Middle frontal gyrus (tissue), 1 donor: Measurements from ENCODE around the gene CD3D.
"Not testable (repeated sequence)": the region's sequence is repeated elsewhere in the genome, so short reads cannot be mapped to it uniquely, and the experiment has no call there.

ENCODE experiments used
- DNase-seq: peaks from one replicate; pipeline ENCODE4 v3.0.0-alpha.2; 2015; ENCODE audit warnings: low spot score; ENCODE audit errors: extremely low spot score

CD3D gene

DNA sequence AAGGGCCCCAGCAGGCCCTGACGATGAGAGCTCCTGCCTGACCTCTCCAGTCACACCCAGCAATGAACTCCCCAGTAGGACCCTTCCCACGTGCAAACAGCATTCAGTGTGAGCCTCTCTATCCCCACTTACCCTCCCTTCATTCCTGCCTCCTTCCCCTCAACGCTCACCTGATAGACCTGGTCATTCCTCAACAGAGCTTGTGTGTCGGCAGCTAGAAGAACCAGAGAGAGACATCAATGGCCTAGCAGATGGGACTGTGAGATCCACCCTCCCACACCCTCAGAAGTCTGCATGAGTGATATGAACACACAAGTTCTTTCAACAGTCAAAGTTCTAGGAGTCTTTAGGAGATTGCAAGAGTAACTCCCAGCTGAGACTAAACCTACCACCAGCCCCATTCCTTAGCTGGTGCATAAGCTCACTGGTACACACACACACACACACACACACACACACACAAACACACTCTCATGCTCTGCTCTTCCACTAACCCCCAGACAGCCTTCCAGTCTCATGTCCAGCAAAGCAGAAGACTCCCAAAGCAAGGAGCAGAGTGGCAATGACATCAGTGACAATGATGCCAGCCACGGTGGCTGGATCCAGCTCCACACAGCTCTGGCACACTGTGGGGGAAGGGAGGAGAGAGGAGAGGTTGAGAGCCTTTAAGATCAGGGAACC lies 3.1 kb downstream of the CD3D start:
- DNase-seq = no peak

GRCh38 chr11:118338637-118339061 lies 3.9 kb downstream of the CD3D start:
- no peak for DNase-seq

DNA sequence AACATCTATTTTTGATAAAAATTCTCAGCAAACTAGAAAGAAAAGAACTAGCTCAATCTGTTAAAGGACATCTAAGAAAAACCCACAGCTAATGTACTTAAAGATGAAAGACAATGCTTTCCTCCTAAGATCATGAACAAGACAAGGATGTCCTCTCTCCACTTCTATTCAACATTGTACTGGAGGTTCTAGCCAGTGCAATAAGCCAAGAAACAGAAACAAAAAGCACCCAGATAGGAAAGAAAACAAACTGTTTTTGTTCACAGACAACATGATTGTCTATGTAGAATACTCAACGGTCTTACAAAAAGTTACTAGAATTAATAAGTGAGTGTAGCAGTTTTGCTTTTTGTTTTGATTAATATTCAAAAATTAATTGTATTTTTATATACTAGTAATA lies 7.8 kb downstream of the CD3D start:
- no peak for DNase-seq

DNA sequence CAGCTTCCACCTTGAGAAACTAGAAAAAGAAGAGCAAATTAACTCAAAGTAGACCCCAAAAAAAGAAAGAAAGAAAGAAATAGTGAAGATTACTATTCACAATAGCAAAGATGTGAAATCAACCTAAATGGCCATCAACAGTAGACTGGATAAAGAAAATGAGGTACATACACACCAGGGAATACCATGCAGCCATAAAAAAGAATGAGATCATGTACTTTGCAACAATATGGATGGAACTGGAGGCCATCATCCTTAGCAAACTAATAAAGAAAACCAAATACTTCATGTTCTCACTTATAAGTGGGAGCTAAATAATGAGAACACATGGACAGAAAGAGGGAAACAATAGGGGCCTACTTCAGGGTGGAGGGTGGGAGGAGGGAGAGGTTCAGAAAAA lies 13.8 kb downstream of the CD3D start:
- no peak for DNase-seq

DNA sequence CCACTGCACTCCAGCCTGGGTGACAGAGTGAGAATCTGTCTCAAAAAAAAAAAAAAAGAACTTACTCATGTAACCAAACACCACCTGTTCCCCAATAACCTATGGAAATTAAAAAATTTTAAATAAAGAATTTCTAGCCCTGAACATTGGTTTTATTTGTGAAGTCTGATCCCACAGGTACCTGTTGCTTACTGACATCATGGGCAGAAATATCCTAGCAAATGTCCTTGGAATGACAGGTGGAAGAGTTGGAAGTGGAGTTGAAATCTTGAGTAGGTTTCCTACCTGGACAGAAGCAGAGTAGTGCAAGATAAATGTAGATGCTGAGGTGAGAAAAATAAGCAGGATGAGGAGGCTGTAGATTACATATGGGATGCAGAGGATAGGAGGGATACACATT lies 17.2 kb downstream of the CD3D start:
- DNase-seq = no peak

DNA sequence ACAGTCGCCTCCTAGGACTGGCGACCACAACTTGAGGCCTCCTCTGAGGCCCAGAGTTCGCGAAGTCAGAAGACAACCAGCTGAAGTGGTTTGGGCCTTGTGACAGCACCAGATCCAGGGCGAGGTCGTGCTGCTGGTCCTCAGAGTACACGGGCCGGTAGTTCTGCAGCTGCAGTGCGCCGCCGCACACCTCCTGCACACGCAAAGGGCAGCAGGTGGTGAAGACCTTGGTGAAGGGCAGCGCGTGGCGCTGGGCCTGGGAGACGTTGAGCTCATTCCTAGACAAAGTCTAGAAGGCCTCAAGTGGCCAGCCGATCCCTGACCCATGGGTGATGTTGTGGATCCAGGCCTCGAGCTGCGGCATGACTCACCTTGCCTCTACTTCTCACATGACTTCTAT lies 19.8 kb downstream of the CD3D start:
- DNase-seq = no peak

- DNase-seq = no peak
These were observed 21.0 kb downstream of the CD3D start for GRCh38 chr11:118321386-118322082.

- no peak for DNase-seq
These were observed 22.0 kb downstream of the CD3D start for GRCh38 chr11:118320515-118320914.

- DNase-seq = no peak
These were observed 23.2 kb downstream of the CD3D start for GRCh38 chr11:118319337-118319707.

GRCh38 chr11:118318581-118319336 lies 23.7 kb downstream of the CD3D start:
- no peak for DNase-seq

GRCh38 chr11:118318124-118318523 lies 24.4 kb downstream of the CD3D start:
- no peak for DNase-seq

- no peak for DNase-seq
These were observed 27.5 kb downstream of the CD3D start for GRCh38 chr11:118314988-118315411.

DNA sequence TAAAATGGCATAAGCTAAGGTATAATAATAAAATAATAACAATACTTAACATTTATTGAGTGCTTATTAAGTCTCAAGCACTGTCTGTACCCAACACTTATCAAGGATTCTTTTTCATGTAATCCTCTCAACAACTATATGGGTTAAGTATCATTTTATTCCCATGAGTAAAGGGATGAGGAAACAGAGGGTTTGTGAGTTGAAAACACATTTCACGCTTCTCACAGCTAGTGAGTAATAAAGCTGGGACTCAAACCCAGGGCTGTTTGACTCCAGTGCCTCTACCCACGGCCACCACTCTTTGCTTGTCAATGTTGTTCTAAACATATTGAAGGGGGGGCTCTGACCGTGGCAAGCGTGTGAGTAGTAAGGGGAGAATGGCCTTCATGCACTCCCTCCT lies 29.3 kb downstream of the CD3D start:
- DNase-seq = no peak

- DNase-seq = no peak
These were observed 30.2 kb downstream of the CD3D start for GRCh38 chr11:118312328-118312727.

DNA sequence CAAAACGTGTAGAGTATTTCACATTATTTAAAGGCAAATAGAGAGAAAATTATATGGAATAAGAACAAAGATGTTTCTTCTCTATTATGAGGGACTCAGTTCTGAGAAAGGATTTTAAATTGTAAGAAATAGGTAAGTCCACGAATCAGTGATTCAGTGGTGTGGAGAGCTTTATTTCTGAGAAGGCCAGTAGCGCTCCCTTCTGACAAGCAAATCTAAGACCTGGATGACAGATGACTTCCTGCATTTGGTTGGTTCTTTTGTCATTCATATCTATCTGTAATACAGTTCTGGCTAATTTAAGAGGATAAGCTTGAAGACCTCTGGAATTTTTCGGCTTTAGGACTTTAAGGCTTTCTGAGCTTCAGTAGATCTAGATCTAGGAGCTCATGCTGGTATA lies 31.0 kb downstream of the CD3D start:
- no peak for DNase-seq

- no peak for DNase-seq
These were observed 31.6 kb downstream of the CD3D start for GRCh38 chr11:118310781-118311485.

GRCh38 chr11:118310271-118310670 lies 32.2 kb downstream of the CD3D start:
- no peak for DNase-seq

GRCh38 chr11:118308995-118309528 lies 33.4 kb downstream of the CD3D start:
- DNase-seq = not testable (repeated sequence)

- DNase-seq = no peak
These were observed 35.9 kb downstream of the CD3D start for GRCh38 chr11:118306556-118306955.

GRCh38 chr11:118305726-118306125 lies 36.8 kb downstream of the CD3D start:
- no peak for DNase-seq

- DNase-seq = no peak
These were observed 37.8 kb downstream of the CD3D start, which contains the start of gene CD3E for GRCh38 chr11:118304568-118305248. Gene CD3E, plus strand, starts transcription at chr11:118304730. Its CDS starts 223 bp downstream, at chr11:118304953.
